A549 (cell line): Measurements from ENCODE around the gene DEAF1. TPM values are rescaled to one million over a fixed set of nuclear protein-coding genes. Genes with fewer than 3 reads are reported as not detected.
A peak's percentile ranks its signal among the peaks of the same experiment; 100 is the strongest.

ENCODE experiments used
- ATAC-seq, 2 experiments: fragments of 200-7000 bp in 1 of 2; fragments of >200 bp in 1 of 2; cut with Nextera tagmentation in 1 of 2; cut with Tn5 transposase in 1 of 2; 3 replicates each; pipeline versions ENCODE4 v1.8.0 to v1.9.1; 2018 to 2020; ENCODE audit warnings: mild to moderate bottlenecking in 1 of 2, moderate library complexity in 1 of 2
- CTCF ChIA-PET: fragments of 300-600 bp; sonication (Branson Sonifier 250); formaldehyde crosslinking; extraction: SDS; loops from one replicate; lab custom pipeline; 2021; ENCODE audit warnings: antibody characterized with exemption, inconsistent platforms; lab: Yijun Ruan, JAX
- POLR2A ChIA-PET: fragments of 350-600 bp; formaldehyde crosslinking; extraction: SDS; loops from one replicate; lab custom pipeline; 2021; ENCODE audit warnings: antibody characterized with exemption, inconsistent platforms; lab: Yijun Ruan, JAX
- DNase-seq, 2 experiments: peaks; one replicate each; pipeline versions ENCODE4 v3.0.0 to v3.0.0-alpha.2; 2011 to 2016; ENCODE audit warnings: low read depth in 1 of 2, low spot score in 1 of 2
- FAIRE-seq: peaks from 2 replicates; lab custom pipeline; 2011; peaks lifted over from hg19 to GRCh38; lab: Jason Lieb, UNC
- H3K27ac ChIP-seq, 2 experiments: fragments of >200 bp; sonication (Bioruptor Twin); formaldehyde crosslinking; 3 replicates each; pipeline ENCODE4 v1.5.1; 2016 to 2017
- H3K4me1 ChIP-seq: fragments of >200 bp; sonication (Bioruptor Twin); formaldehyde crosslinking; 3 replicates; pipeline ENCODE4 v1.6.1; 2016
- H3K4me2 ChIP-seq: fragments of >200 bp; sonication (Bioruptor Twin); formaldehyde crosslinking; 3 replicates; pipeline ENCODE4 v1.6.1; 2016
- H3K4me3 ChIP-seq: fragments of >200 bp; sonication (Bioruptor Twin); formaldehyde crosslinking; 3 replicates; pipeline ENCODE4 v1.5.1; 2016
- H3K9me3 ChIP-seq: fragments of >200 bp; sonication (Bioruptor Twin); formaldehyde crosslinking; 3 replicates; pipeline ENCODE4 v1.6.1; 2016
- CBX2 ChIP-seq: fragments of 200-600 bp; sonication (generic); IDR thresholded peaks from 2 replicates; pipeline ENCODE4 v1.6.1; 2016; ENCODE audit warnings: low read depth, mild to moderate bottlenecking, borderline replicate concordance
- CBX8 ChIP-seq: fragments of 200-600 bp; sonication (generic); IDR thresholded peaks from 2 replicates; pipeline ENCODE4 v1.6.1; 2016
- EHF ChIP-seq: fragments of 250-450 bp; sonication (Bioruptor Pico); IDR thresholded peaks from 2 replicates; pipeline ENCODE4 v1.5.0; 2020; ENCODE audit warnings: mild to moderate bottlenecking
- FOSB ChIP-seq: fragments of 250-450 bp; sonication (Bioruptor Pico); IDR thresholded peaks from 2 replicates; pipeline ENCODE4 v1.5.0; 2020; ENCODE audit warnings: mild to moderate bottlenecking, moderate library complexity
- FOXS1 ChIP-seq: fragments of 250-450 bp; sonication (Bioruptor Pico); IDR thresholded peaks from 2 replicates; pipeline ENCODE4 v1.5.0; 2020; ENCODE audit warnings: mild to moderate bottlenecking, moderate library complexity
- KDM5A ChIP-seq: fragments of 200-600 bp; sonication (generic); IDR thresholded peaks from 2 replicates; pipeline ENCODE4 v1.6.1; 2016; ENCODE audit warnings: antibody characterized with exemption, mild to moderate bottlenecking
- MAZ ChIP-seq: fragments of 150-350 bp; IDR thresholded peaks from 2 replicates; pipeline ENCODE4 v1.6.1; 2014; ENCODE audit warnings: antibody characterized with exemption, low read depth, low read length, borderline replicate concordance
- PHF8 ChIP-seq: fragments of 200-600 bp; sonication (generic); IDR thresholded peaks from 2 replicates; pipeline ENCODE4 v1.6.1; 2016; ENCODE audit warnings: low read depth, mild to moderate bottlenecking, antibody characterized with exemption, moderate library complexity, borderline replicate concordance
- POLR2A ChIP-seq: IDR thresholded peaks from 2 replicates; pipeline ENCODE4 v1.6.1; 2012; ENCODE audit warnings: mild to moderate bottlenecking, low read length
- RAD21 ChIP-seq, 2 experiments: fragments of >200 bp in 1 of 2; sonication (Bioruptor Twin) in 1 of 2; formaldehyde crosslinking in 1 of 2; IDR thresholded peaks in 1 of 2; conservative IDR thresholded peaks in 1 of 2; 2 replicates in 1 of 2; 3 replicates in 1 of 2; pipeline ENCODE4 v1.6.1; 2012 to 2018; ENCODE audit warnings: inconsistent platforms in 1 of 2
- RCOR1 ChIP-seq: fragments of 150-350 bp; IDR thresholded peaks from 2 replicates; pipeline ENCODE4 v1.6.1; 2014; ENCODE audit warnings: antibody characterized with exemption, low read length, low read depth
- SMC3 ChIP-seq: fragments of >200 bp; sonication (Bioruptor Twin); formaldehyde crosslinking; IDR thresholded peaks from 3 replicates; pipeline ENCODE4 v1.6.1; 2018; ENCODE audit warnings: inconsistent platforms
- TP53 ChIP-seq: fragments of 250-450 bp; sonication (Bioruptor Pico); IDR thresholded peaks from 2 replicates; pipeline ENCODE4 v1.5.0; 2021; ENCODE audit warnings: mild to moderate bottlenecking, moderate library complexity
- ZC3H11A ChIP-seq: fragments of 450-650 bp; IDR thresholded peaks from 2 replicates; pipeline ENCODE4 v1.6.1; 2014; ENCODE audit warnings: antibody characterized with exemption, mild to moderate bottlenecking
- WGBS: methylation state at CpG from one replicate; pipeline ENCODE4 v1.1.6; 2017; ENCODE audit errors: missing lambda C conversion rate; 5-methylcytosine and 5-hydroxymethylcytosine counted together
- polyA plus RNA-seq, 4 experiments: library from polyadenylated mRNA; depleted of rRNA in 3 of 4; stranded (reverse); fragments of >200 nt; fragmentation: RNase III in 1 of 4; extraction: RNeasy Plus Mini Kit Qiagen cat#74134 plus additional on column Dnase treatment in 1 of 4; gene quantifications; 2 replicates in 3 of 4; 3 replicates in 1 of 4; pipeline ENCODE4 v1.2.3, GENCODE V29; 2011 to 2017
- TF ChIP-seq, protein P1 (sequence below): fragments of 450-650 bp; IDR thresholded peaks from 2 replicates; pipeline ENCODE4 v1.6.1; 2014; ENCODE audit warnings: antibody characterized with exemption
- TF ChIP-seq, protein P2 (sequence below): fragments of 250-450 bp; sonication (Bioruptor Pico); IDR thresholded peaks from 2 replicates; pipeline ENCODE4 v1.5.0; 2021; ENCODE audit warnings: mild to moderate bottlenecking, moderate library complexity, borderline replicate concordance
- TF ChIP-seq, protein P3 (sequence below): IDR thresholded peaks from 2 replicates; pipeline ENCODE4 v1.6.1; 2012
- TF ChIP-seq, protein P4 (sequence below): fragments of >200 bp; sonication (Bioruptor Twin); formaldehyde crosslinking; IDR thresholded peaks from 3 replicates; pipeline ENCODE4 v1.5.1; 2016
- TF ChIP-seq, protein P5 (sequence below): fragments of 250-450 bp; sonication (Bioruptor Pico); IDR thresholded peaks from 2 replicates; pipeline ENCODE4 v1.5.0; 2020; ENCODE audit warnings: low read depth, mild to moderate bottlenecking, moderate library complexity

Gene DEAF1
- polyA plus RNA-seq, 2 of the 4 experiments (the other 2 are of a cell fraction) = 16.0 to 24.0 TPM

DNA sequence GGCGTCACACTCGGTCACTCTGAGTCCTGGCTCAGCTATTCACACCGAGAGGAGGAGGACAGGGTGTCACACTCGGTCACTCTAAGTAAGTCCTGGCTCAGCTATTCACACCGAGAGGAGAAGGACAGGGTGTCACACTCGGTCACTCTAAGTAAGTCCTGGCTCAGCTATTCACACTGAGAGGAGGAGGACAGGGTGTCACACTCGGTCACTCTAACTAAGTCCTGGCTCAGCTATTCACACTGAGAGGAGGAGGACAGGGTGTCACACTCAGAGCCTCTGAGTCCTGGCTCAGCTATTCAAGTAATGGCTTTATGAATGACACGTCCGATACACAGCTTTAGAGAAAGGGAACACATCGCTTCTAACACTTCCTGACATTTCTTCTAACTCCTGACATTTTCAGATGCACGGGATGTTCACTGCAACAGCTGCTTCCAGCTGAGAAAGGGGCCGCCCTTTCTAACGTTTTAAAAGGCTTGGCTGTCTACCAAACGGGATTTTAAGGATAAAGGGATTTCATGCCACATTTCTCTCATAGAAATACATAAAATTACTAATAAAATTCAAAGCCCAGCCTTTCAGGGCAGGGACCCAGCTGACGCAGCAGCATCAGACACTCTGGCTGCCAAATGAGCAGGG lies 29.8 kb downstream of the DEAF1 start:
- ChIA-PET CTCF (interaction anchor here (0.8 to 1.6 kb wide), 4 partner anchors 9 to 62 kb away, joined by 3 to 6 read pairs (median 4); no protein-coding TSS in a partner anchor), POLR2A (no interaction called here)
- peak overlapping the region in 1 of 2 experiments; percentile 46; a peak in 1 of 6 replicates for H3K27ac ChIP-seq
- FAIRE-seq (no peak), DNase-seq (no peak), ATAC-seq (no peak)
- TF ChIP-seq CBX2 = no peak
- no peak for TF ChIP-seq FOXS1
- TF ChIP-seq KDM5A = no peak
- TF ChIP-seq PHF8 = no peak
- TF ChIP-seq, protein P1, sequence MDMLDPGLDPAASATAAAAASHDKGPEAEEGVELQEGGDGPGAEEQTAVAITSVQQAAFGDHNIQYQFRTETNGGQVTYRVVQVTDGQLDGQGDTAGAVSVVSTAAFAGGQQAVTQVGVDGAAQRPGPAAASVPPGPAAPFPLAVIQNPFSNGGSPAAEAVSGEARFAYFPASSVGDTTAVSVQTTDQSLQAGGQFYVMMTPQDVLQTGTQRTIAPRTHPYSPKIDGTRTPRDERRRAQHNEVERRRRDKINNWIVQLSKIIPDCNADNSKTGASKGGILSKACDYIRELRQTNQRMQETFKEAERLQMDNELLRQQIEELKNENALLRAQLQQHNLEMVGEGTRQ = no peak
- TF ChIP-seq MAZ = no peak
- TF ChIP-seq, protein P2, sequence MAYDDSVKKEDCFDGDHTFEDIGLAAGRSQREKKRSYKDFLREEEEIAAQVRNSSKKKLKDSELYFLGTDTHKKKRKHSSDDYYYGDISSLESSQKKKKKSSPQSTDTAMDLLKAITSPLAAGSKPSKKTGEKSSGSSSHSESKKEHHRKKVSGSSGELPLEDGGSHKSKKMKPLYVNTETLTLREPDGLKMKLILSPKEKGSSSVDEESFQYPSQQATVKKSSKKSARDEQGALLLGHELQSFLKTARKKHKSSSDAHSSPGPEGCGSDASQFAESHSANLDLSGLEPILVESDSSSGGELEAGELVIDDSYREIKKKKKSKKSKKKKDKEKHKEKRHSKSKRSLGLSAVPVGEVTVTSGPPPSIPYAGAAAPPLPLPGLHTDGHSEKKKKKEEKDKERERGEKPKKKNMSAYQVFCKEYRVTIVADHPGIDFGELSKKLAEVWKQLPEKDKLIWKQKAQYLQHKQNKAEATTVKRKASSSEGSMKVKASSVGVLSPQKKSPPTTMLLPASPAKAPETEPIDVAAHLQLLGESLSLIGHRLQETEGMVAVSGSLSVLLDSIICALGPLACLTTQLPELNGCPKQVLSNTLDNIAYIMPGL (CRISPR knock-in tag) = no peak
- no peak for TF ChIP-seq POLR2A
- TF ChIP-seq EHF (CRISPR knock-in tag) = no peak
- no peak for TF ChIP-seq RCOR1
- no peak for TF ChIP-seq TP53 (CRISPR knock-in tag)
- no peak for TF ChIP-seq FOSB (CRISPR knock-in tag)
- TF ChIP-seq, protein P3, sequence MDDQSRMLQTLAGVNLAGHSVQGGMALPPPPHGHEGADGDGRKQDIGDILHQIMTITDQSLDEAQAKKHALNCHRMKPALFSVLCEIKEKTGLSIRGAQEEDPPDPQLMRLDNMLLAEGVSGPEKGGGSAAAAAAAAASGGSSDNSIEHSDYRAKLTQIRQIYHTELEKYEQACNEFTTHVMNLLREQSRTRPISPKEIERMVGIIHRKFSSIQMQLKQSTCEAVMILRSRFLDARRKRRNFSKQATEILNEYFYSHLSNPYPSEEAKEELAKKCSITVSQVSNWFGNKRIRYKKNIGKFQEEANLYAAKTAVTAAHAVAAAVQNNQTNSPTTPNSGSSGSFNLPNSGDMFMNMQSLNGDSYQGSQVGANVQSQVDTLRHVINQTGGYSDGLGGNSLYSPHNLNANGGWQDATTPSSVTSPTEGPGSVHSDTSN = no peak
- H3K9me3 ChIP-seq = no peaks in the 10 kb centered on the region
- H3K4me1 ChIP-seq = peaks cover 6% of the 10 kb centered on the region; the same call in 1 of the 3 replicates
- no peak overlapping the region for H3K4me3 ChIP-seq
- 89% methylated on average over 11 of the region's 15 CpGs for WGBS
- H3K4me2 ChIP-seq = no peak overlapping the region

DNA sequence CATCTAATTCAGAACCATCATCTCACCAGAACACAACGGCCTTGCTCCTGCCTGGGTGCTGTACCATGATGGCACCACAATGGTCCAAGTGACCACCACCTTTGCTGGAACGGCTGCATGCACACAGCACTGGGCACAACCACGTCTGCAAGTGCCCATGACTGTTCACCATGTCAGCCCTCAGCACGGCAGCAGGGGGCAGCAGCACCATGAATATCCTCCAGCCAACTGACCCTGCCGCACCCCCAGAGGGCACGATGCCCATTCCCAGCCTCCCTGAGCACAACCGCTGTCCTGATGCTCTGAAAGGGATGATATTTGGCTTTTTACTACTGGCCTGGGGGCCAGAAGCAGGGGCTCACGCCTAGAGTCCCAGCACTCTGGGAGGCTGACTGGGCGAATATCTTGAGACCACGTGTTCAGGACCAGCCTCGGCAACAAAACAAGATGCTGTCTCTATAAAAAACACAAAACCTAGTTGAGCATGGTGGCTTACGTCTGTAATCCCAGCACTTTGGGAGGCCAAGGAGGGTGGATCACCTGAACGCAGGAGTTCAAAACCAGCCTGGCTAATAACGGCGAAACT lies 32.2 kb downstream of the DEAF1 start:
- TF ChIP-seq SMC3 = peak; percentile 70
- TF ChIP-seq, protein P4, sequence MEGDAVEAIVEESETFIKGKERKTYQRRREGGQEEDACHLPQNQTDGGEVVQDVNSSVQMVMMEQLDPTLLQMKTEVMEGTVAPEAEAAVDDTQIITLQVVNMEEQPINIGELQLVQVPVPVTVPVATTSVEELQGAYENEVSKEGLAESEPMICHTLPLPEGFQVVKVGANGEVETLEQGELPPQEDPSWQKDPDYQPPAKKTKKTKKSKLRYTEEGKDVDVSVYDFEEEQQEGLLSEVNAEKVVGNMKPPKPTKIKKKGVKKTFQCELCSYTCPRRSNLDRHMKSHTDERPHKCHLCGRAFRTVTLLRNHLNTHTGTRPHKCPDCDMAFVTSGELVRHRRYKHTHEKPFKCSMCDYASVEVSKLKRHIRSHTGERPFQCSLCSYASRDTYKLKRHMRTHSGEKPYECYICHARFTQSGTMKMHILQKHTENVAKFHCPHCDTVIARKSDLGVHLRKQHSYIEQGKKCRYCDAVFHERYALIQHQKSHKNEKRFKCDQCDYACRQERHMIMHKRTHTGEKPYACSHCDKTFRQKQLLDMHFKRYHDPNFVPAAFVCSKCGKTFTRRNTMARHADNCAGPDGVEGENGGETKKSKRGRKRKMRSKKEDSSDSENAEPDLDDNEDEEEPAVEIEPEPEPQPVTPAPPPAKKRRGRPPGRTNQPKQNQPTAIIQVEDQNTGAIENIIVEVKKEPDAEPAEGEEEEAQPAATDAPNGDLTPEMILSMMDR = peak; percentile 75
- no peak for TF ChIP-seq ZC3H11A
- no peak for TF ChIP-seq CBX8
- TF ChIP-seq, protein P5, sequence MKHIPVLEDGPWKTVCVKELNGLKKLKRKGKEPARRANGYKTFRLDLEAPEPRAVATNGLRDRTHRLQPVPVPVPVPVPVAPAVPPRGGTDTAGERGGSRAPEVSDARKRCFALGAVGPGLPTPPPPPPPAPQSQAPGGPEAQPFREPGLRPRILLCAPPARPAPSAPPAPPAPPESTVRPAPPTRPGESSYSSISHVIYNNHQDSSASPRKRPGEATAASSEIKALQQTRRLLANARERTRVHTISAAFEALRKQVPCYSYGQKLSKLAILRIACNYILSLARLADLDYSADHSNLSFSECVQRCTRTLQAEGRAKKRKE (CRISPR knock-in tag) = no peak
- peak; percentile 70 to 81 for TF ChIP-seq RAD21 (conservative IDR thresholded peaks at IDR 0.05 in 1 of 2, IDR thresholded peaks at IDR 0.05 in 1 of 2)
- Histone ChIP-seq H3K4me3 (no peak overlapping the region), H3K4me2 (no peak overlapping the region), H3K9me3 (no peaks in the 10 kb centered on the region), H3K27ac (no peak overlapping the region), H3K4me1 (peaks cover 6% of the 10 kb centered on the region; the same call in 1 of the 3 replicates)
- ATAC-seq (peak; percentile 92 to 94), DNase-seq (peak; percentile 70 to 96), FAIRE-seq (no peak)
- CTCF ChIA-PET = interaction anchor here (0.7 to 4.2 kb wide), 16 partner anchors 8 to 123 kb away, joined by 3 to 39 read pairs (median 4); no protein-coding TSS in a partner anchor
- 53% methylated on average over 14 of the region's 15 CpGs for whole genome bisulfite sequencing
- POLR2A ChIA-PET = no interaction called here
